ENCODE measurements around the gene NAGPA. TPM values are rescaled to one million over a fixed set of nuclear protein-coding genes. Genes with fewer than 3 reads are reported as not detected.

NAGPA gene
- total RNA-seq, 4 donors from 2014 or later, result 27.6 to 85.1 (median 45.1) TPM

GRCh38 chr16:4984174-4984990 lies 49.4 kb downstream of the NAGPA start:
- WGBS, 2 donors, result 66 to 72% methylated on average over 5 of the region's 5 CpGs
- no peak overlapping the region for H3K4me3 ChIP-seq (ENCODE audit: low read depth, poor library complexity, severe bottlenecking)
- no peak for TF ChIP-seq CTCF (IDR thresholded peaks at IDR 0.05)
- TF ChIP-seq POLR2A (IDR thresholded peaks at IDR 0.05), result no peak
- intact Hi-C loops (cut with DNase I; ENCODE audit: low total_unique reads), result no loop called here
- no peak for DNase-seq (ENCODE audit: low spot score in 2 of 2)

DNA sequence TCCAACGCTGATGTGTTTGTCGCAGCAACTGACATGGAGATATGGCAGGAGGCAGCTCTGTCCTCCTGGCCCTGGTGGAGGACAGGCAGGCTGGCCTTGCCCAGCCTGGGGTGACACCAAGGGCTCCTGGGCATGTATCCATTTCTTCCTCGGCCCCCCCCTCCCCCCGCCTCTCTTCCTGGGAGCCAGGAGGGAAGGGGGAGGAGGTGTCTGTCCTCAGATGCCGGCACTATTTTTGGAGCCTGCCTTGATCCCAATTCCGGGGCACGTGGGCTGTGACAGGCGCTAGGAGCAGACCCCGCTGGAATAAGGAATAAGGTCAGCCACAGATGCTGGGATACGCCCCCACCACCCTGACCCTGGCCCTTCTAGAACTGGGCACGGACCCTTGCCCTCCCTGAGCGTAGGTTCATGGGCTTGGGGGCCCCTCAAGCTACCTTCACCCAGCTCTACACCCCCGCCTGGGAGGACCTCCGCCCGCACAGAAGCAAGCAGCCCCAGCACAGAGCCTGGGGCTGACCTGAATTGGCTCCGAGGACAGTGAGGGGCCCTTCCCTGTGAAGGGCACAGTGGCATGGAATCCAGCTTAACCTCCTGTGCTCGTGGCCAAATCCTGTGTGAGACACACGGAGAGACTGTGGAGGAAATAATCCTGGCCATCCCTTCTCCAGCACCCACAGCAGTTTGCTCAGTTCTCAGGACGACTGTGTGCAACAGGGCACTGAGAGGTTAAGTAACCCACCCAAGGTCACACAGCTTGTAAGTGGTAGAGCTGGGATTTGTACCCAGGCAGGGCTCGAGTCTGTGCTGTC lies 51.5 kb downstream of the NAGPA start:
- intact Hi-C loops (cut with DNase I; ENCODE audit: low total_unique reads), result no loop called here
- DNase-seq (ENCODE audit: low spot score in 2 of 2), result no peak
- TF ChIP-seq CTCF (IDR thresholded peaks at IDR 0.05), result no peak
- no peak for TF ChIP-seq POLR2A (IDR thresholded peaks at IDR 0.05)
- WGBS, 2 donors, result 40 to 55% methylated on average over 18 to 19 of the region's 20 CpGs
- H3K4me3 ChIP-seq (ENCODE audit: low read depth, poor library complexity, severe bottlenecking), result no peak overlapping the region

GRCh38 chr16:4981473-4981872 lies 52.3 kb downstream of the NAGPA start:
- no peak for DNase-seq (ENCODE audit: low spot score in 2 of 2)
- H3K4me3 ChIP-seq (ENCODE audit: low read depth, poor library complexity, severe bottlenecking), result no peak overlapping the region
- 72 to 76% methylated on average over 7 of the region's 7 CpGs for WGBS, 2 donors
- TF ChIP-seq CTCF (IDR thresholded peaks at IDR 0.05) (no peak), POLR2A (IDR thresholded peaks at IDR 0.05) (no peak)
- intact Hi-C loops (cut with DNase I; ENCODE audit: low total_unique reads), result no loop called here

GRCh38 chr16:4980691-4981090 lies 53.0 kb downstream of the NAGPA start:
- intact Hi-C loops (cut with DNase I; ENCODE audit: low total_unique reads), result no loop called here
- no peak for TF ChIP-seq POLR2A (IDR thresholded peaks at IDR 0.05)
- TF ChIP-seq CTCF (IDR thresholded peaks at IDR 0.05), result no peak
- WGBS, 2 donors, result 63 to 76% methylated on average over 10 of the region's 10 CpGs
- no peak overlapping the region for H3K4me3 ChIP-seq (ENCODE audit: low read depth, poor library complexity, severe bottlenecking)
- DNase-seq (ENCODE audit: low spot score in 2 of 2), result no peak

DNA sequence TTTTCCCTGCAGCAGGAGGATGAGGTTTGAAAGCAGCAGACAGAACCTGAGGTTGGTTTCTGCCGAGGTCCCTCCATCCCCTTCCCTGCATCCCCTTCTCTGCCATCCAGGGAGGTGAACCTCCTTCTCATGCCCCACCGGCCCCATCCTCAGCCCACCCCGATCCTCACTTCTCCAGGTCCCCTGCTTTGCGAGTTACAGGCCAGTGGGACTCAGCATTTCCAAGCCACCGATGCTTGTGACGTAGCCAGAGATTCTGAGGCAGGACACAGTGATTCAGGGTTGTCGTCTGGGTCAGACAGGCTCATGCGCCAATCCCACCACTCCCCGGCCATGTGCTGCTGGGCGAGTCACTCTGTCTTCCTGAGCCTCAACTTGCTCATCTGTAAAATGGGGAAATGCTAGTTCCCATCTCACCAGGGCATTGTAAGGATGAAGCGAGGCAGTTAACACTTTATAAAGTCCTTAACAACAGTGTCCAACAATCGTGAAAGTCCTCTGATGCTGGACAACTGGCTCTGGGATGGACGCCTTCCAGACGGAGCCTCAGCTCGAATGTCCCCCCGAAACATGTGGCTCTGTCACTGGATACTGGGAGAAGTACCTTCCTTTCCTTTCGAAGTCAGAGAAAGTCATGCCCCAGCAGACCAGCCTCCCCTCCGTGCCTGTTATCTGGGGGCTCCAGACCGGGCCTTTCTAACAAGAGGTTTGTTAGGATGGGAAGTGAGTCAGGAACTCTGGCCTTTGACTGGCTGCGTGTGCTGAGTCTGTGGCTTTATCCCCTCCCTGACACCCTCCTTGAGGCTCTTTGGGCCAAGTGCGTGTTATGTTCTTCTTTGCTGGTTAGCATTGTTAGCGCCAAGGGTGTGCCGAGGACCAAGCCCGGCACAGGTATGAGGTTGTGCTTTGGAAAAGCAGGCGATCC lies 53.7 kb downstream of the NAGPA start:
- DNase-seq (ENCODE audit: low spot score in 2 of 2), result no peak
- no peak overlapping the region for H3K4me3 ChIP-seq (ENCODE audit: low read depth, poor library complexity, severe bottlenecking)
- no peak for TF ChIP-seq CTCF (IDR thresholded peaks at IDR 0.05)
- TF ChIP-seq POLR2A (IDR thresholded peaks at IDR 0.05), result no peak
- intact Hi-C loops (cut with DNase I; ENCODE audit: low total_unique reads), result no loop called here
- WGBS, 2 donors, result 73% methylated on average over 25 of the region's 25 CpGs

All from lower leg skin (tissue), 4 donors.